MM.1S (cell line): ENCODE data around the gene SLC1A2.

ENCODE experiments used
- DNase-seq: peaks from one replicate; pipeline ENCODE4 v3.0.0-alpha.2; 2015
- H2AFZ ChIP-seq: fragments of 300-600 bp; sonication (generic); 2 replicates; pipeline ENCODE4 v1.6.0; 2016; ENCODE audit warnings: antibody characterized with exemption, low read length
- H3F3A ChIP-seq: fragments of 300-600 bp; sonication (generic); 2 replicates; pipeline ENCODE4 v1.6.1; 2016; ENCODE audit warnings: mild to moderate bottlenecking, antibody characterized with exemption, low read length, moderate library complexity, mixed read lengths; ENCODE audit not compliant: insufficient read depth
- H3K27ac ChIP-seq: fragments of 300-600 bp; sonication (generic); 2 replicates; pipeline ENCODE4 v1.5.1; 2016; ENCODE audit warnings: mild to moderate bottlenecking, low read length
- H3K27me3 ChIP-seq: fragments of 300-600 bp; sonication (generic); replicated peaks from 2 replicates; pipeline ENCODE4 v1.6.0; 2016; ENCODE audit warnings: low read length; ENCODE audit not compliant: insufficient read depth
- H3K36me3 ChIP-seq: fragments of 300-600 bp; sonication (generic); replicated peaks from 2 replicates; pipeline ENCODE4 v1.6.1; 2016; ENCODE audit warnings: mild to moderate bottlenecking, low read length, mixed read lengths; ENCODE audit not compliant: insufficient read depth
- H3K4me1 ChIP-seq: fragments of 300-600 bp; sonication (generic); 2 replicates; pipeline ENCODE4 v1.6.1; 2016; ENCODE audit warnings: low read length, mixed read lengths
- H3K4me2 ChIP-seq: fragments of 300-600 bp; sonication (generic); 2 replicates; pipeline ENCODE4 v1.6.0; 2016; ENCODE audit warnings: low read depth, low read length
- H3K4me3 ChIP-seq: fragments of 300-600 bp; sonication (generic); 2 replicates; pipeline ENCODE4 v1.5.1; 2016; ENCODE audit warnings: low read length, mixed read lengths
- H3K79me2 ChIP-seq: fragments of 300-600 bp; sonication (generic); 2 replicates; pipeline ENCODE4 v1.6.1; 2016; ENCODE audit warnings: mixed run types, low read length, mixed read lengths
- H3K9ac ChIP-seq: fragments of 300-600 bp; sonication (generic); 2 replicates; pipeline ENCODE4 v1.6.1; 2016; ENCODE audit warnings: low read length, mixed read lengths
- H3K9me2 ChIP-seq: fragments of 300-600 bp; sonication (generic); replicated peaks from 2 replicates; pipeline ENCODE4 v1.6.1; 2016; ENCODE audit warnings: mild to moderate bottlenecking, low read length, mixed read lengths; ENCODE audit not compliant: insufficient read depth
- H3K9me3 ChIP-seq: fragments of 300-600 bp; sonication (generic); replicated peaks from 2 replicates; pipeline ENCODE4 v1.6.1; 2016; ENCODE audit warnings: mild to moderate bottlenecking, low read length, mixed read lengths; ENCODE audit not compliant: insufficient read depth
- H4K20me1 ChIP-seq: fragments of 300-600 bp; sonication (generic); 2 replicates; pipeline ENCODE4 v1.6.1; 2016; ENCODE audit warnings: mild to moderate bottlenecking, low read length, moderate library complexity, mixed read lengths; ENCODE audit not compliant: insufficient read depth
- CTCF ChIP-seq: fragments of 300-600 bp; sonication (generic); IDR thresholded peaks from 2 replicates; pipeline ENCODE4 v1.5.1; 2016; ENCODE audit warnings: antibody characterized with exemption, low read length, mixed read lengths
- EZH2 ChIP-seq: fragments of 300-600 bp; sonication (generic); optimal IDR thresholded peaks from 2 replicates; pipeline ENCODE3; 2017; ENCODE audit warnings: low read depth, mild to moderate bottlenecking, antibody characterized with exemption, low read length, mixed read lengths
- EZH2phosphoT487 ChIP-seq: fragments of 300-600 bp; sonication (generic); IDR thresholded peaks from 2 replicates; pipeline ENCODE4 v1.6.1; 2018; ENCODE audit warnings: antibody characterized with exemption, low read length

SLC1A2 gene

GRCh38 chr11:35380603-35381002 is 38.8 kb downstream of the SLC1A2 start:
- no peak overlapping the region for H2AFZ ChIP-seq
- H3K27ac ChIP-seq: no peak overlapping the region
- no peaks in the 10 kb centered on the region for H3K79me2 ChIP-seq
- H3K9me3 ChIP-seq: no peaks in the 10 kb centered on the region
- no peaks in the 10 kb centered on the region for H3F3A ChIP-seq
- H3K4me3 ChIP-seq: no peak overlapping the region
- no peaks in the 10 kb centered on the region for H3K9me2 ChIP-seq
- no peaks in the 10 kb centered on the region for H3K36me3 ChIP-seq
- H4K20me1 ChIP-seq: no peaks in the 10 kb centered on the region
- H3K27me3 ChIP-seq: no peaks in the 10 kb centered on the region
- H3K4me2 ChIP-seq: no peak overlapping the region
- no peaks in the 10 kb centered on the region for H3K4me1 ChIP-seq
- H3K9ac ChIP-seq: no peak overlapping the region
- TF ChIP-seq EZH2: no peak
- TF ChIP-seq EZH2phosphoT487: no peak
- no peak for TF ChIP-seq CTCF
- no peak for DNase-seq

- Histone ChIP-seq H3F3A (no peaks in the 10 kb centered on the region), H2AFZ (no peak overlapping the region), H3K9ac (no peak overlapping the region), H3K4me1 (no peaks in the 10 kb centered on the region), H3K27me3 (no peaks in the 10 kb centered on the region), H3K79me2 (no peaks in the 10 kb centered on the region), H3K27ac (no peak overlapping the region), H3K9me3 (no peaks in the 10 kb centered on the region), H4K20me1 (no peaks in the 10 kb centered on the region), H3K36me3 (no peaks in the 10 kb centered on the region), H3K9me2 (no peaks in the 10 kb centered on the region), H3K4me2 (no peak overlapping the region), H3K4me3 (no peak overlapping the region)
- TF ChIP-seq CTCF (no peak), EZH2phosphoT487 (no peak), EZH2 (no peak)
- DNase-seq: no peak
These were observed 42.1 kb downstream of the SLC1A2 start for GRCh38 chr11:35377262-35377661.

- H3K9ac ChIP-seq: no peak overlapping the region
- H3K4me2 ChIP-seq: no peak overlapping the region
- no peak overlapping the region for H3K4me3 ChIP-seq
- H3K36me3 ChIP-seq: no peaks in the 10 kb centered on the region
- no peaks in the 10 kb centered on the region for H3K27me3 ChIP-seq
- H3F3A ChIP-seq: no peaks in the 10 kb centered on the region
- no peak overlapping the region for H3K27ac ChIP-seq
- no peaks in the 10 kb centered on the region for H3K9me2 ChIP-seq
- no peaks in the 10 kb centered on the region for H4K20me1 ChIP-seq
- H3K4me1 ChIP-seq: no peaks in the 10 kb centered on the region
- no peak for DNase-seq
- H3K9me3 ChIP-seq: no peaks in the 10 kb centered on the region
- no peak overlapping the region for H2AFZ ChIP-seq
- no peaks in the 10 kb centered on the region for H3K79me2 ChIP-seq
- TF ChIP-seq EZH2phosphoT487: no peak
- no peak for TF ChIP-seq CTCF
- no peak for TF ChIP-seq EZH2
These were observed 42.7 kb downstream of the SLC1A2 start for GRCh38 chr11:35376613-35377012.
